NB4 (cell line): ENCODE results near the gene NUMBL.

Experiments used
- DNase-seq: peaks from one replicate; pipeline ENCODE4 v3.0.0; 2010; ENCODE audit warnings: low read depth
- H3K4me3 ChIP-seq: one replicate; pipeline ENCODE4 v1.5.1; 2011; ENCODE audit warnings: mild to moderate bottlenecking, low read depth, low read length, moderate library complexity
- CTCF ChIP-seq: IDR thresholded peaks from one replicate; pipeline ENCODE4 v1.5.1; 2012; ENCODE audit warnings: low read depth, low read length
- MAX ChIP-seq: IDR thresholded peaks from 2 replicates; pipeline ENCODE4 v1.6.1; 2011; ENCODE audit warnings: low read depth, low read length
- MYC ChIP-seq: IDR thresholded peaks from 2 replicates; pipeline ENCODE4 v1.6.1; 2011; ENCODE audit warnings: low read depth, low read length
- POLR2A ChIP-seq: IDR thresholded peaks from 2 replicates; pipeline ENCODE4 v1.6.1; 2011; ENCODE audit warnings: mild to moderate bottlenecking; ENCODE audit not compliant: insufficient read length; ENCODE audit errors: extremely low read depth

The NUMBL gene

GRCh38 chr19:40646743-40647254 is 43.7 kb downstream of the NUMBL start:
- DNase-seq, result no peak
- TF ChIP-seq MAX (no peak), POLR2A (no peak), CTCF (no peak), MYC (no peak)
- no peak overlapping the region for H3K4me3 ChIP-seq

- no peak for TF ChIP-seq MAX
- no peak for TF ChIP-seq CTCF
- TF ChIP-seq MYC, result no peak
- TF ChIP-seq POLR2A, result no peak
- H3K4me3 ChIP-seq, result no peak overlapping the region
- DNase-seq, result no peak
Observed at GRCh38 chr19:40642757-40643305, 47.6 kb downstream of the NUMBL start.

GRCh38 chr19:40642051-40642706 is 48.3 kb downstream of the NUMBL start:
- no peak overlapping the region for H3K4me3 ChIP-seq
- TF ChIP-seq MYC, result no peak
- TF ChIP-seq MAX, result no peak
- no peak for TF ChIP-seq POLR2A
- TF ChIP-seq CTCF, result no peak
- no peak for DNase-seq

- no peak overlapping the region for H3K4me3 ChIP-seq
- TF ChIP-seq MYC (no peak), CTCF (no peak), MAX (no peak), POLR2A (no peak)
- DNase-seq, result no peak
Observed at GRCh38 chr19:40641281-40641680, 49.2 kb downstream of the NUMBL start.

- TF ChIP-seq POLR2A, result no peak
- TF ChIP-seq CTCF, result no peak
- TF ChIP-seq MAX, result no peak
- no peak for TF ChIP-seq MYC
- H3K4me3 ChIP-seq, result no peak overlapping the region
- DNase-seq, result peak; percentile 46
Observed at GRCh38 chr19:40640744-40641143, 49.7 kb downstream of the NUMBL start.
